ENCODE results near the gene CCSER2.

CCSER2 gene

DNA sequence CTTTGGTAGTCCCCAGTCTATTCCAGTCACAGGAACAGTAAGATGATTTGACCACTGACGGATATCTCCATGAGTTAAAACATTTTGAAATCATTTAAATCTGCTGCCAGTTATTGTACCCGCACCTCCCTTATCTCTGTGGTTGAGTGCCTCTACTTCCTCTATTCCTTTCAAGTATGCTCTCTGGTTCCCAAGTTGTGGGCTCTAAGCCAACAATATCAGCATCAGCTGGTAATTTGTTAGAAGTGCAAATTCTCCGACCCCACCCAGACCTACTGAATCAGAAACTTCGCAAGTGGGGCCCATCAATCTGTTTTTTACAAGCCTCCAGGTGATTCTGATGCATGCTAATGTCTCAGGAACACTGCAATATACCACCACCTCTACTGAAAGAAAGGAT lies 235.5 kb downstream of the CCSER2 start:
- TF ChIP-seq, protein P1, sequence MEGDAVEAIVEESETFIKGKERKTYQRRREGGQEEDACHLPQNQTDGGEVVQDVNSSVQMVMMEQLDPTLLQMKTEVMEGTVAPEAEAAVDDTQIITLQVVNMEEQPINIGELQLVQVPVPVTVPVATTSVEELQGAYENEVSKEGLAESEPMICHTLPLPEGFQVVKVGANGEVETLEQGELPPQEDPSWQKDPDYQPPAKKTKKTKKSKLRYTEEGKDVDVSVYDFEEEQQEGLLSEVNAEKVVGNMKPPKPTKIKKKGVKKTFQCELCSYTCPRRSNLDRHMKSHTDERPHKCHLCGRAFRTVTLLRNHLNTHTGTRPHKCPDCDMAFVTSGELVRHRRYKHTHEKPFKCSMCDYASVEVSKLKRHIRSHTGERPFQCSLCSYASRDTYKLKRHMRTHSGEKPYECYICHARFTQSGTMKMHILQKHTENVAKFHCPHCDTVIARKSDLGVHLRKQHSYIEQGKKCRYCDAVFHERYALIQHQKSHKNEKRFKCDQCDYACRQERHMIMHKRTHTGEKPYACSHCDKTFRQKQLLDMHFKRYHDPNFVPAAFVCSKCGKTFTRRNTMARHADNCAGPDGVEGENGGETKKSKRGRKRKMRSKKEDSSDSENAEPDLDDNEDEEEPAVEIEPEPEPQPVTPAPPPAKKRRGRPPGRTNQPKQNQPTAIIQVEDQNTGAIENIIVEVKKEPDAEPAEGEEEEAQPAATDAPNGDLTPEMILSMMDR (conservative IDR thresholded peaks at IDR 0.05; ENCODE audit: low read depth, low read length), result no peak
- no peak overlapping the region for H3K4me3 ChIP-seq (ENCODE audit: low read length)
- DNase-seq (ENCODE audit: low read depth), result no peak

DNA sequence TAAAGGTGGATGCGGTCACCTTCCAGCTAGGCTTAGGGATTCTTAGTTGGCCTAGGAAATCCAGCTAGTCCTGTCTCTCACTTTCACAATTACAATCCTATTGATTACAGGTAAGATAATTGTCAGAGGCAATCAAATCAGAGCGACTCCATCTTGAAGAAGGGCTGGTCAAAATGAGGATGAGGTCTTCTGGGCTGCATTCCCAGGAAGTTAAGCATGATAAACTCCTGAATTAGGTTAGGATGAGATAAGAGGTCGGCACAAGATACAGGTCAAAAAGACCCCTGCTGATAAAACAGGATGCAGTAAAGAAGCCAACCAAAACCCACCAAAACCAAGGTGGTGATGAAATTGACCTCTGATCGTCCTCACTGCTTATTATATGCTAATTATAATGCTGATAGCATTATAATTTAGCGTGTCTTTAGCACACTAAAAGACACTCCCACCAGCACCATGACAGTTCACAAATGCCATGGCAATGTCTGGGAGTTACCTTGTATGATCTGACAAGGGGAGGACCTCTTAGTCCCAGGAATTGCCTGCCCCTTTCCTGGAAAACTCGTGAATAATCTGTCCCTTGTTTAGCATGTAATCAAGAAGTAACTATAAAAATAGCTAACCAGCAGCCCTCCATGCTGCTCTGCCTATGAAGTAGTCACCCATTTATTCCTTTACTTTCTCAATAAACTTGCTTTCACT lies 237.6 kb downstream of the CCSER2 start:
- TF ChIP-seq, protein P1 (conservative IDR thresholded peaks at IDR 0.05; ENCODE audit: low read depth, low read length), result no peak
- no peak for DNase-seq (ENCODE audit: low read depth)
- no peak overlapping the region for H3K4me3 ChIP-seq (ENCODE audit: low read length)

DNA sequence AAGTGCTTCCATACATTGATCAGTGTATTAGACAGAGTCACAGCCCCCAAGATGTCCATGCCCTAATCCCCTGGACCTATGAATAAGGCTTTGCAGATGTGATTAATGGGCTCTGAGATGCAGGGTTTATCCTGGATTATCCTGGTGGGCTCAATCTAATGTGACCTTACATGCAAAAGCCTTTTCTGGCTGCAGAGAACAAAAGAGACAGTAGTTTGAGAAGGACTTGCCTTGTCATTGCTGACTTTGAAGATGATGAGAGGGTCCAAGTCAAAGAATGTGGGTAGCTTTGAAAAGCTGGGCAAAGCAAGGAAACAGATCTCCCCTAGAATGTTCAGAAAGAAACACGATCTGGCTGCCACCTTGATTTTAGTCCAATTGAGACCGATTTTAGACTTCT lies 238.7 kb downstream of the CCSER2 start:
- no peak overlapping the region for H3K4me3 ChIP-seq (ENCODE audit: low read length)
- DNase-seq (ENCODE audit: low read depth), result no peak
- TF ChIP-seq, protein P1 (conservative IDR thresholded peaks at IDR 0.05; ENCODE audit: low read depth, low read length), result no peak
